RWPE2 (cell line): Measurements from ENCODE around the gene LDLRAD4.

ENCODE experiments used
- ATAC-seq: fragments of 200-7000 bp; cut with Tn5 transposase; 3 replicates; pipeline ENCODE4 v1.9.1; 2021; ENCODE audit warnings: low read depth
- DNase-seq: peaks from one replicate; pipeline ENCODE4 v3.0.0-alpha.2; 2020; ENCODE audit warnings: low spot score
- H3K27ac ChIP-seq: fragments of 450-650 bp; 2 replicates; pipeline ENCODE4 v1.5.1; 2017; ENCODE audit warnings: mild to moderate bottlenecking; ENCODE audit not compliant: poor library complexity, severe bottlenecking
- H3K27me3 ChIP-seq: fragments of 250-450 bp; sonication (Bioruptor Pico); 2 replicates; pipeline ENCODE4 v1.5.1; 2021; ENCODE audit warnings: mild to moderate bottlenecking, moderate library complexity; ENCODE audit not compliant: insufficient read depth, poor library complexity, severe bottlenecking
- H3K36me3 ChIP-seq: fragments of 250-450 bp; sonication (Bioruptor Pico); 2 replicates; pipeline ENCODE4 v1.5.1; 2020; ENCODE audit warnings: low read depth, mild to moderate bottlenecking, moderate library complexity
- H3K4me1 ChIP-seq: fragments of 250-450 bp; sonication (Bioruptor Pico); 2 replicates; pipeline ENCODE4 v1.5.1; 2021; ENCODE audit warnings: mild to moderate bottlenecking, moderate library complexity; ENCODE audit not compliant: insufficient read depth, poor library complexity, severe bottlenecking
- H3K4me3 ChIP-seq: fragments of 250-450 bp; sonication (Bioruptor Pico); 2 replicates; pipeline ENCODE4 v1.5.1; 2021; ENCODE audit warnings: mild to moderate bottlenecking, moderate library complexity; ENCODE audit not compliant: severe bottlenecking
- H3K9me3 ChIP-seq: fragments of 250-450 bp; sonication (Bioruptor Pico); 2 replicates; pipeline ENCODE4 v1.5.1; 2021; ENCODE audit warnings: mild to moderate bottlenecking, moderate library complexity; ENCODE audit not compliant: severe bottlenecking
- CTCF ChIP-seq: fragments of 450-650 bp; IDR thresholded peaks from one replicate; pipeline ENCODE4 v1.5.1; 2017; ENCODE audit warnings: mild to moderate bottlenecking, moderate library complexity; ENCODE audit not compliant: poor library complexity, severe bottlenecking

The LDLRAD4 gene

GRCh38 chr18:13420969-13421686 is 202.6 kb downstream of the LDLRAD4 start:
- Histone ChIP-seq H3K4me1 (no peaks in the 10 kb centered on the region), H3K9me3 (no peaks in the 10 kb centered on the region), H3K4me3 (no peak overlapping the region), H3K27me3 (no peaks in the 10 kb centered on the region), H3K36me3 (no peaks in the 10 kb centered on the region), H3K27ac (no peak overlapping the region)
- DNase-seq (no peak), ATAC-seq (no peak)
- no peak for TF ChIP-seq CTCF

GRCh38 chr18:13422541-13423147 is 204.1 kb downstream of the LDLRAD4 start:
- no peak for DNase-seq
- Histone ChIP-seq H3K9me3 (no peaks in the 10 kb centered on the region), H3K36me3 (no peaks in the 10 kb centered on the region), H3K4me3 (no peak overlapping the region), H3K27me3 (no peaks in the 10 kb centered on the region), H3K4me1 (no peaks in the 10 kb centered on the region), H3K27ac (no peak overlapping the region)
- TF ChIP-seq CTCF: no peak
- ATAC-seq: no peak

GRCh38 chr18:13423352-13423751 is 204.8 kb downstream of the LDLRAD4 start:
- H3K4me1 ChIP-seq: no peaks in the 10 kb centered on the region
- no peak for TF ChIP-seq CTCF
- no peak for ATAC-seq
- no peak for DNase-seq
- H3K27ac ChIP-seq: no peak overlapping the region
- no peaks in the 10 kb centered on the region for H3K36me3 ChIP-seq
- H3K4me3 ChIP-seq: no peak overlapping the region
- no peaks in the 10 kb centered on the region for H3K27me3 ChIP-seq
- H3K9me3 ChIP-seq: no peaks in the 10 kb centered on the region

- no peak overlapping the region for H3K27ac ChIP-seq
- DNase-seq (no peak), ATAC-seq (no peak)
- no peaks in the 10 kb centered on the region for H3K27me3 ChIP-seq
- no peak for TF ChIP-seq CTCF
- no peak overlapping the region for H3K4me3 ChIP-seq
- no peaks in the 10 kb centered on the region for H3K4me1 ChIP-seq
- H3K9me3 ChIP-seq: no peaks in the 10 kb centered on the region
- H3K36me3 ChIP-seq: no peaks in the 10 kb centered on the region
Observed at GRCh38 chr18:13424363-13424762, 205.8 kb downstream of the LDLRAD4 start.
